IMR-90 (cell line): Measurements from ENCODE around the gene NDUFA3. TPM values are rescaled to one million over a fixed set of nuclear protein-coding genes. Genes with fewer than 3 reads are reported as not detected.

Experiments used
- ATAC-seq: fragments of 200-7000 bp; cut with Tn5 transposase; 2 replicates; pipeline ENCODE4 v1.9.1; 2020; ENCODE audit warnings: low read depth, mild to moderate bottlenecking, moderate library complexity
- BruUV-seq: library from RNA; stranded (reverse); fragments of 400-500 nt; replicated peaks from 2 replicates; lab custom pipeline; 2021; lab: Mats Ljungman, UMichigan
- CTCF ChIA-PET: fragments of 300-600 bp; formaldehyde crosslinking; extraction: SDS; loops from one replicate; lab custom pipeline; 2021; ENCODE audit warnings: antibody characterized with exemption; lab: Yijun Ruan, JAX
- POLR2A ChIA-PET: fragments of 300-600 bp; sonication (Branson Sonifier 250); formaldehyde crosslinking; loops from one replicate; lab custom pipeline; 2022; ENCODE audit warnings: antibody characterized with exemption; ENCODE audit not compliant: unreplicated experiment; lab: Charles Lee
- DNase-seq: peaks from one replicate; pipeline ENCODE4 v3.0.0; 2013
- H2AFZ ChIP-seq: replicated peaks from 2 replicates; pipeline ENCODE3; 2013; ENCODE audit warnings: low read length, mild to moderate bottlenecking; ENCODE audit not compliant: poor library complexity
- H2AK5ac ChIP-seq: 2 replicates; pipeline ENCODE4 v1.6.1; 2013; ENCODE audit warnings: low read depth, low read length, inconsistent platforms
- H2AK9ac ChIP-seq: replicated peaks from 2 replicates; pipeline ENCODE3; 2013; ENCODE audit warnings: mild to moderate bottlenecking, low read depth, low read length, moderate library complexity; ENCODE audit not compliant: poor library complexity
- H2BK120ac ChIP-seq: 2 replicates; pipeline ENCODE4 v1.6.1; 2013; ENCODE audit warnings: low read depth, low read length, inconsistent platforms
- H2BK15ac ChIP-seq: 3 replicates; pipeline ENCODE4 v1.6.1; 2013; ENCODE audit warnings: low read depth, low read length, inconsistent platforms
- H2BK20ac ChIP-seq: 2 replicates; pipeline ENCODE4 v1.6.1; 2013; ENCODE audit warnings: low read depth, mild to moderate bottlenecking, inconsistent platforms, low read length, moderate library complexity
- H2BK5ac ChIP-seq: 2 replicates; pipeline ENCODE4 v1.6.1; 2013; ENCODE audit warnings: mild to moderate bottlenecking, low read depth, low read length, inconsistent platforms; ENCODE audit not compliant: poor library complexity, severe bottlenecking
- H3K14ac ChIP-seq: replicated peaks from 2 replicates; pipeline ENCODE4 v1.6.1; 2013; ENCODE audit warnings: low read depth, low read length, inconsistent platforms
- H3K18ac ChIP-seq: 2 replicates; pipeline ENCODE4 v1.6.1; 2013; ENCODE audit warnings: low read depth, low read length, control low read depth
- H3K23ac ChIP-seq: 2 replicates; pipeline ENCODE4 v1.6.1; 2013; ENCODE audit warnings: low read depth, low read length, inconsistent platforms
- H3K27ac ChIP-seq: 2 replicates; pipeline ENCODE4 v1.5.1; 2013; ENCODE audit warnings: mild to moderate bottlenecking, control low read depth, low read length; ENCODE audit not compliant: insufficient read depth
- H3K27me3 ChIP-seq: 2 replicates; pipeline ENCODE4 v1.6.1; 2013; ENCODE audit warnings: low read length; ENCODE audit not compliant: control insufficient read depth, insufficient read depth
- H3K36me3 ChIP-seq: 2 replicates; pipeline ENCODE4 v1.6.1; 2013; ENCODE audit warnings: low read length, mixed read lengths; ENCODE audit not compliant: control insufficient read depth, insufficient read depth
- H3K4ac ChIP-seq: 2 replicates; pipeline ENCODE4 v1.6.1; 2013; ENCODE audit warnings: low read depth, low read length, inconsistent platforms
- H3K4me1 ChIP-seq: 2 replicates; pipeline ENCODE4 v1.6.1; 2013; ENCODE audit warnings: low read length, mixed read lengths; ENCODE audit not compliant: control insufficient read depth, insufficient read depth
- H3K4me2 ChIP-seq: 2 replicates; pipeline ENCODE4 v1.6.1; 2013; ENCODE audit warnings: low read depth, mild to moderate bottlenecking, control low read depth, low read length, moderate library complexity
- H3K4me3 ChIP-seq: 2 replicates; pipeline ENCODE4 v1.5.1; 2013; ENCODE audit warnings: low read depth, mild to moderate bottlenecking, control low read depth, low read length, moderate library complexity; ENCODE audit not compliant: insufficient read depth
- H3K56ac ChIP-seq: 2 replicates; pipeline ENCODE4 v1.6.1; 2013; ENCODE audit warnings: low read length, inconsistent platforms; ENCODE audit not compliant: insufficient read depth; ENCODE audit errors: extremely low read depth
- H3K79me1 ChIP-seq, 2 experiments: 2 replicates each; pipeline ENCODE4 v1.6.1; 2013; ENCODE audit warnings: low read length in 2 of 2, inconsistent platforms in 1 of 2, low read depth in 1 of 2
- H3K9ac ChIP-seq: 2 replicates; pipeline ENCODE4 v1.6.1; 2013; ENCODE audit warnings: low read depth, low read length, control low read depth
- H3K9me1 ChIP-seq: 2 replicates; pipeline ENCODE4 v1.6.1; 2013; ENCODE audit warnings: low read length, inconsistent platforms; ENCODE audit not compliant: insufficient read depth
- H3K9me3 ChIP-seq: 2 replicates; pipeline ENCODE4 v1.6.1; 2013; ENCODE audit warnings: low read length; ENCODE audit not compliant: control insufficient read depth, insufficient read depth
- H4K20me1 ChIP-seq: 2 replicates; pipeline ENCODE4 v1.6.1; 2013; ENCODE audit warnings: low read length, inconsistent platforms; ENCODE audit not compliant: insufficient read depth
- H4K5ac ChIP-seq: 2 replicates; pipeline ENCODE4 v1.6.1; 2013; ENCODE audit warnings: mild to moderate bottlenecking, low read depth, low read length, control low read depth
- H4K8ac ChIP-seq, 2 experiments: 2 replicates each; pipeline ENCODE4 v1.6.1; 2013; ENCODE audit warnings: low read depth in 2 of 2, low read length in 2 of 2, control low read depth in 1 of 2, inconsistent platforms in 1 of 2
- H4K91ac ChIP-seq: 2 replicates; pipeline ENCODE4 v1.6.1; 2013; ENCODE audit warnings: low read depth, low read length, inconsistent platforms; ENCODE audit not compliant: insufficient read depth
- BHLHE40 ChIP-seq: fragments of 150-350 bp; IDR thresholded peaks from 2 replicates; pipeline ENCODE4 v1.6.1; 2016; ENCODE audit warnings: mild to moderate bottlenecking, low read depth, low read length
- ELK1 ChIP-seq: fragments of 150-350 bp; IDR thresholded peaks from 2 replicates; pipeline ENCODE4 v1.6.1; 2016; ENCODE audit warnings: low read depth, mild to moderate bottlenecking, low read length, moderate library complexity, borderline replicate concordance
- RAD21 ChIP-seq: IDR thresholded peaks from 2 replicates; pipeline ENCODE4 v1.6.1; 2012; ENCODE audit warnings: low read length, improper control_type of control experiment
- RCOR1 ChIP-seq: IDR thresholded peaks from 2 replicates; pipeline ENCODE4 v1.6.1; 2012; ENCODE audit warnings: mild to moderate bottlenecking, low read length, improper control_type of control experiment; ENCODE audit not compliant: insufficient replicate concordance
- USF2 ChIP-seq: fragments of 150-350 bp; IDR thresholded peaks from 2 replicates; pipeline ENCODE4 v1.6.1; 2017; ENCODE audit warnings: mild to moderate bottlenecking, antibody characterized with exemption, low read length, low read depth
- WGBS, 2 experiments: methylation state at CpG; one replicate each; pipeline versions ENCODE4 v1.1.5 to v1.1.7; 2013; ENCODE audit warnings: missing lambda C conversion rate in 2 of 2; ENCODE audit not compliant: insufficient read length in 1 of 2; ENCODE audit errors: extremely low coverage in 2 of 2; 5-methylcytosine and 5-hydroxymethylcytosine counted together
- dilution Hi-C: fragments of 300-500 bp; cut with HindIII; formaldehyde crosslinking; loops from one replicate; pipeline ENCODE4 v1.14.3; 2018; ENCODE audit warnings: low sequenced_read_pairs; ENCODE audit not compliant: unreplicated experiment
- in situ Hi-C: fragments of 300-500 bp; cut with MboI; formaldehyde crosslinking; loops from 3 replicates; pipeline ENCODE4 v1.14.3; 2019; ENCODE audit warnings: low sequenced_read_pairs, inconsistent platforms, mixed read lengths
- intact Hi-C: fragments of 100-400 bp; cut with micrococcal nuclease; formaldehyde crosslinking; loops from 2 replicates; pipeline ENCODE4 v1.10.0; 2022
- polyA plus RNA-seq, 3 experiments: library from polyadenylated mRNA; depleted of rRNA; stranded (reverse); fragments of >200 nt; gene quantifications; 2 replicates each; pipeline ENCODE4 v1.2.3, GENCODE V29; 2012; ENCODE audit warnings: low replicate concordance in 1 of 3
- total RNA-seq: library from RNA; depleted of rRNA; stranded (reverse); fragments of >200 nt; gene quantifications from 2 replicates; pipeline ENCODE4 v1.2.3, GENCODE V29; 2012

The NDUFA3 gene
- total and polyA plus RNA-seq, 2 of the 4 experiments (the other 2 are of a cell fraction) = 7.9 to 85.0 TPM

- Histone ChIP-seq H2BK5ac (no peak within 1 kb of the TSS), H3K18ac (no peak within 1 kb of the TSS), H3K9me3 (0 out of 2 replicates have a peak, but pooled peaks cover 3% of the 10 kb centered on the region), H4K5ac (no peak within 1 kb of the TSS), H3K14ac (no peak within 1 kb of the TSS), H2AFZ (no peak within 1 kb of the TSS), H4K91ac (no peak within 1 kb of the TSS), H4K20me1 (no peaks in the 10 kb centered on the region), H3K4ac (no peak within 1 kb of the TSS), H2BK20ac (no peak within 1 kb of the TSS), H3K9ac (no peak within 1 kb of the TSS), H2BK120ac (no peak within 1 kb of the TSS), H3K4me2 (no peak within 1 kb of the TSS), H3K27ac (no peak within 1 kb of the TSS), H2AK5ac (no peak within 1 kb of the TSS), H3K23ac (no peak within 1 kb of the TSS), H3K9me1 (no peaks in the 10 kb centered on the region), H2AK9ac (no peak within 1 kb of the TSS), H3K4me3 (no peak within 1 kb of the TSS), H2BK15ac (no peak within 1 kb of the TSS), H3K79me1 (no peaks in the 10 kb centered on the region), H3K36me3 (no peaks in the 10 kb centered on the region), H3K56ac (no peak within 1 kb of the TSS; the same call in 1 of the 2 replicates), H4K8ac (no peak within 1 kb of the TSS), H3K4me1 (no peaks in the 10 kb centered on the region), H3K27me3 (no peaks in the 10 kb centered on the region)
- no peak for ATAC-seq
- 76% methylated on average over 8 of the region's 34 CpGs; no CpG with 5 or more reads in 1 of the 2 experiments for WGBS, 2 experiments
- DNase-seq = no peak
- TF ChIP-seq BHLHE40 (no peak), ELK1 (no peak), RAD21 (no peak), USF2 (no peak), RCOR1 (no peak)
- dilution Hi-C loops (no loop called here), in situ Hi-C loops (no loop called here), intact Hi-C loops (no loop called here)
- BruUV-seq = no TSS peak
- ChIA-PET CTCF (no interaction called here), POLR2A (no interaction called here)
Measured at GRCh38 chr19:54063350-54064116, 39.1 kb upstream of the NDUFA3 start, which contains the start of gene VSTM1. Gene VSTM1, minus strand, starts transcription at chr19:54063897. Its CDS starts 120 bp downstream, at chr19:54063777.
